ENCODE results near the gene CHRNA4. TPM values are rescaled to one million over a fixed set of nuclear protein-coding genes. Genes with fewer than 3 reads are reported as not detected.
"Not testable (repeated sequence)": the region's sequence is repeated elsewhere in the genome, so short reads cannot be mapped to it uniquely, and the experiment has no call there.

The CHRNA4 gene
- total RNA-seq, 1 experiment from 2014 or later: 0.37 TPM

DNA sequence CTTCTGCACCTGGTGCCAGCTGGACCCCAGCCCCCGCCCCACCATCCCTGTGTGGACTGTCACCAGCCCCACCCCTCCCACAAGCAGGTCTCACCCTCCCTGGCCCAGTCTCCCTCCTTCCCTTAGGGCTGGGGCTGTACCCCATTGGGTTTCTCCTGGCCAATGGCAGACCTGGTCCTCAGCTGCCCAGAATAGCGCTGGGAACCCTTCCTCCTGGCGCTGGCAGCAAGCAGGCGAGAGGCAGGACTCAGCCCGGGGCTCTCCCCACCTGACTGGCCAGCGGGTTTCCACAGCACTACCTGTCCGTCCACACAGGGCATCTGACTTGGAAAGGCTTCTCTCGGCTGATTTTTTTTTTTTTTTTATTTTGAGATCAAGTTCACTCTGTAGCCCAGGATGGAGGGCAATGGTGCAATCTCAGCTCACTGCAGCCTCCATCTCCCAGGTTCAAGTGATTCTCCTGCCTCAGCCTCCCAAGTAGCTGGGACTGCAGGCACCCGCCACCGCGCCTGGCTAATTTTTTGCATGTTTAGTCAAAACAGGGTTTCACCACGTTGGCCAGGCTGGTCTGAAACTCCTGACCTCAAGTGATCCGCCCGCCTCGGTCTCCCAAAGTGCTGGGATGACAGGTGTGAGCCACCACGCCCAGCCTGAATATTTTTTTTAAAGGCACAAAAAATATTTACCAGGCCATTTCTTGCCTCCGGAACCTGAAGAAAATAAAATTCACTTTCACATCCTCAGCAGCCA is 21.6 kb upstream of the CHRNA4 start:
- in situ Hi-C loops (cut with HindIII; ENCODE audit: low sequenced_read_pairs): loop anchor here (25.0 kb wide), 1 partner anchor 95 kb away; the partner anchor contains the start of gene COL20A1
- DNase-seq (ENCODE audit: low spot score): peak; percentile 55

- in situ Hi-C loops (cut with HindIII; ENCODE audit: low sequenced_read_pairs): loop anchor here (25.0 kb wide), 1 partner anchor 95 kb away; the partner anchor contains the start of gene COL20A1
- DNase-seq (ENCODE audit: low spot score): peak; percentile 40
Observed at GRCh38 chr20:63381781-63382431, 20.8 kb upstream of the CHRNA4 start.

DNA sequence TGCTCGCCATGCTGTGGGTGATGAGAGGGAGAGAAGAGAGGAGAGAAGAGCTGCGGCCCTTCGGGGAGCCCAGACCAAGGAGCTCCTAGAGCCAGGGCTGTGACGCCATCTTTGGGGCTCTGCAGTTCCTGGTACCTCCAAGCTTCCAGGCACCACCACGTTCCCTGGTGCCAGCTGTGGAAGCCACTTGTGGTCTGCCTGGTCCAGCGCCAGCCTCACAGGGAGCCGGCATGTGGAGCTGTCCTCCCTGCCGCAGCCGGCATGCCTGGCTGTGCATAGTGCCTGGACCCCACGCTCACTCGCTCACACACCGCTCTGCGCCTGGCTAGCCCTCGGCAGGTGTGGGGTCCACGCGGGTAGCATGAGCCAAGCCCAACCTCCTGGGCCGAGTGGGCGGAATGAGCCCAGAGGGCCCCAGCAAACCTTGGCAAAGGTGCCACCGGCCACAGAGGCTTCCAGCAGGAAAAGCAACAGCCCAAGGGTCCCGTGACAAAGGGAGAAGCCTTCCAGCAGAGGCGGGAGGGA is 19.3 kb upstream of the CHRNA4 start:
- in situ Hi-C loops (cut with HindIII; ENCODE audit: low sequenced_read_pairs): loop anchor here (25.0 kb wide), 1 partner anchor 93 kb away; the partner anchor contains the start of gene COL20A1

GRCh38 chr20:63379872-63380271 is 18.7 kb upstream of the CHRNA4 start:
- not testable (repeated sequence) for DNase-seq (ENCODE audit: low spot score)
- in situ Hi-C loops (cut with HindIII; ENCODE audit: low sequenced_read_pairs): loop anchor here (25.0 kb wide), 1 partner anchor 93 kb away; the partner anchor contains the start of gene COL20A1

More for the DNA sequence above, 19.3 kb upstream of the CHRNA4 start:
- no peak for DNase-seq (ENCODE audit: low spot score)

- in situ Hi-C loops (cut with HindIII; ENCODE audit: low sequenced_read_pairs): loop anchor here (25.0 kb wide), 1 partner anchor 92 kb away; the partner anchor contains the start of gene COL20A1
Observed at GRCh38 chr20:63379296-63379695, 18.1 kb upstream of the CHRNA4 start.

GRCh38 chr20:63378626-63379025 is 17.5 kb upstream of the CHRNA4 start:
- in situ Hi-C loops (cut with HindIII; ENCODE audit: low sequenced_read_pairs): loop anchor here (25.0 kb wide), 1 partner anchor 91 kb away; the partner anchor contains the start of gene COL20A1
- no peak for DNase-seq (ENCODE audit: low spot score)

More at GRCh38 chr20:63379296-63379695, 18.1 kb upstream of the CHRNA4 start:
- no peak for DNase-seq (ENCODE audit: low spot score)

- DNase-seq (ENCODE audit: low spot score): no peak
- in situ Hi-C loops (cut with HindIII; ENCODE audit: low sequenced_read_pairs): loop anchor here (25.0 kb wide), 1 partner anchor 91 kb away; the partner anchor contains the start of gene COL20A1
Observed at GRCh38 chr20:63377951-63378381, 16.8 kb upstream of the CHRNA4 start.

DNA sequence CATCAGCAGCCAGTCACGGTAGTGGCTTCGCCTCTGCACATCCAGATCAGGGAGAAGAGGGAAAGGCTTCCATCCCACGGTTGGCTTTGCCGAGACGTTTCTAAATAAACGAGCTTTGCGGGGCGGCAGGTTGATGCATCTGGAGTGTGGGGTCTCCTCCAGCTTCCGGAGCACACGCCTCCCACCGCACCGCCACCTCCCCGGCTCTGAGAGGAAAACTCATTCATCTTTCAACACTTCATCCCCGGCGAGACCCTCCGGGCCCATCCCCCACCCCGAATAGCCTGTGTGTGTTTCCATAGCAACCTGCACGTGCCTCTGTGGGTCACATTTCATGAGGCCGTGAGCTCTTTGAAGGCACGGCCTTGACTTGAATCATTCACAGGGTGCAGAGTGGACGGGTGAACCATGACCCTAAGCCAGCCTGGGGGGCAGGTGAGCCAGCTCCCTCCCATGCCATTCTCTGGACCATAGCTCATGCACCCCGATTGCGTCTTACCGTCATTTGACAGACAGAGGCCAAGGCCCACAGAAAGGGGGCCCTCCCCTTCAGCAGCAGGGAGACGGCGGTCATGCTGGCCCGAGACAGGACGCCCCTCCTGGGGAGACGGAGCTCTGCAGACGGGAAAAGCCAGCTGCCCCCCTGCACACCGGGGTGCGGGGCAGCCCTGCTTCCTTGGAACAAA is 16.2 kb upstream of the CHRNA4 start:
- DNase-seq (ENCODE audit: low spot score): no peak
- in situ Hi-C loops (cut with HindIII; ENCODE audit: low sequenced_read_pairs): loop anchor here (25.0 kb wide), 1 partner anchor 90 kb away; the partner anchor contains the start of gene COL20A1

DNA sequence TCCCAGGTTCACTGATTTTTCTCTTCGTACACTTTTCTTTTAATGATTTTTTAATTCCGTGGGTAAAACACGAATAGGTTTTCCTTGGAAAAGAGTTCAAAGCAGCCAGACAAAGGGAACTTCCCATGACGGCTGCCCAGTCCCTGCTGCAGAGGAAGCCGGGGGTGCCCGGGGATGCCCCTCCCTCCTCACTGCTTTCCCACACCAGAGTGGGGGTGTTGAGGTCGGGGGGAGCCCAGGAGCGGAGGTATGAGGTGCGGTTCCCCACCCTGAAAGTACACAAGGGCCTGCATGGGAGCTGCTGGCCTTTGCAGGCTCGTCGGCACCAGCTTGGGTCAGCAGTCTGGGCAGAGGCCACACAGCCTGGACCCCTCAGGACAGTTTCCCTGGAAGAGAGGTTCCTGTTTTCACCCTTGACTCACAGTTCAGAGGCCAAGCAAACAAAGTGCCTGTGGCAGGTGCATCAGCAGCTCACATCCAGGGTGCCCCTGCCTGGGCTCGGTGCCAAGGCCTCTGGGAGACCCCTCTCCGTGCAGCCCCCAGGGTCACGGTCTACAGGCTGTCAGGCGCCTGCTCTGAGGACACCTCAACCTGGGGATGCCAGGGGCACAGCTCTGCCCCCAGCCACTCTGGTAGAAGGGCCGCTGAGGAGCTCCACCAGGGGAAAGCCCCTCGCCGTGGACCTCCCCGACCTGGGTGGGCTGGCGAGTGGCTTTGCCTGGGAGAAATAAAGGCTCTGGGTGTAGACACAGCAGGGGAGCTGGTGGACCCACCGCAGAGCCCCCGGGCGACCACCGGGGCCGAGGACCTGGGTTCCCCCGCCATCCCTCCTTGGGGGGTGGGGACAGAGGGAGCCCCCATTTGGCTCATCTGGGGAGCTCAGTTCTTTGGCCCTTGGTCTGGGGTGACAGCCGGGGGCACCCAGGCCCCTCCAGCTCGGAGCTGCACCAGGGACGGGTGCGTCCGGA is 15.4 kb upstream of the CHRNA4 start:
- no peak for DNase-seq (ENCODE audit: low spot score)
- in situ Hi-C loops (cut with HindIII; ENCODE audit: low sequenced_read_pairs): loop anchor here (25.0 kb wide), 1 partner anchor 89 kb away; the partner anchor contains the start of gene COL20A1

DNA sequence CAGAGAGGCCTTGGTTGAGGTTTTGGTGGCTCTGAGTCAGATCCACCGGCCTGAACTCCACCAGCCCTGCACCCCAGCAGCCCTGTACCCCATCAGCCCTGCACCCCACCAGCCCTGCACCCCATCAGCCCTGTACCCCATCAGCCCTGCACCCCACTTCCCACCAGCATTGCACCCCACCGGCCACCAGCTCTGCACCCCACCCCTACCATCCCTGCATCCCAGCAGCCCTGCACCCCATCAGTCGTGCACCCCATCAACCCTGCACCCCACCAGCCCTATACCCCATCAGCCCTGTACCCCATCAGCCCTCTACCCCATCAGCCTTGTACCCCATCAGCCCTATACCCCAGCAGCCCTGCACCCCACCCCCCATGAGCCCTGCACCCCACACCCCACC is 14.3 kb upstream of the CHRNA4 start:
- no peak for DNase-seq (ENCODE audit: low spot score)
- in situ Hi-C loops (cut with HindIII; ENCODE audit: low sequenced_read_pairs): loop anchor here (25.0 kb wide), 1 partner anchor 88 kb away; the partner anchor contains the start of gene COL20A1

DNA sequence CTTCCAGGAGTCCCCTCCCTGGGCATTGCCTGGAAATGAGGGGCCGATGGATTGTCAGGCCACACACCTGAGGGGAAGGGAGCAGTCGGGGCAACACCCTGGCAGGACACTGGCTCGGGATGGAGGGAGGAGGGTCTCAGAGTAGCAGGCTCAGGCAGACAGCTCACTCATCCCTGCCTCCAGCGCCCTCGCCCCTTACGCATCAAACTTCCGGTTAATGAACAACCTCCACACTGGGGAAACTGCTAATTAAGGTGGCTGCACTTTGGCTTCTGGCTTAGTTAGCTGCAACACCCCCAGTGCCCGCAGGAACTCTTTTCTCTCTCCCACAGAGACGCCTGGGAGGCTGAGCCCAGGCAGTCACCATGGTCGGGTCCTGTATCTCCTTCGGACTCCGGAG is 13.4 kb upstream of the CHRNA4 start:
- DNase-seq (ENCODE audit: low spot score): no peak
- in situ Hi-C loops (cut with HindIII; ENCODE audit: low sequenced_read_pairs): no loop called here

GRCh38 chr20:63373996-63374395 is 12.8 kb upstream of the CHRNA4 start:
- no peak for DNase-seq (ENCODE audit: low spot score)
- in situ Hi-C loops (cut with HindIII; ENCODE audit: low sequenced_read_pairs): no loop called here

DNA sequence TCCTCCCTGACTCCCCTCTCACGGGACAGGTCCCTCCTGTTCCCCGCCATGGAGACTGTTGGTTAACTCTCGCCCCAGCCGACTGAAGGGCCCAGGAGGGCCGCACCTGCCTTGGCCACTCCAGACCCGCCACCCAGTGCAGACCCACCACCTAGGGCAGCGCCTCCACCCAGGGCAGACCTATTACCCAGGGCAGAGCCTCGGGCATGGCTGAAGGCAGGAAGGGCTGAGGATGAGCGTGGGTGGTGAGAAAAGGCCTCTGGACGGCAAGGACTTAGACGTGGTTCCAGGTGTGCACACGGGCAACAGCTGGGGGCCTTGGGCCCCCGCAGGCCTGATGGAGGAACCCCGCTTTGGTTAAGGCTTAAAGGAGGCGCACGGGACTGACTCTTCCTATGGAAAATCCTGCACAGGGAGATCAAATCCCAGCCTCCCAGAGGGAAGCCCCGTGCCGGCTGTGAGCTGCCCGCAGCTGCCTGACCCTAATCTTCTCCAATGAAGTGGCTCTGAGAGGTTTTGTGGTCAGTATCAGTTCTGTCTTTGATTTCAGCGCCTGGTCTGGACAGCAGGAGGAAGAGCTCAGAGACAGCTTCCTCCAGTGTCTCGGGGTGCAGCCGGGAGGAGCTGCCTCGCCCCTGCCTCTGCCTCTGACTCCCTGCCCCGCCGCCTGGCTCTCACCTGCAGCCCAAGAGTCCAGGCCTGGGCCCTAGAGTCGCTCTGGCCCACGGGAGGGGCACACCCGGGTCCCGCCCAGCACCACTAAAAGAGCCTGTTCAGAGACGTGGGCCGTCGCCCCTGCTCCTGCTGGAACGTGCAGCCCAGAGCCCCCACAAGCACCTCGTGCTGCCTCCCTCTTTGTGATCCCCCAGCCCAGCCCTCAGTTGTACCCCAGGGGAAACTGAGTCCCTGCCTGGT is 12.1 kb upstream of the CHRNA4 start:
- in situ Hi-C loops (cut with HindIII; ENCODE audit: low sequenced_read_pairs): no loop called here

GRCh38 chr20:63371291-63371865 is 10.2 kb upstream of the CHRNA4 start:
- in situ Hi-C loops (cut with HindIII; ENCODE audit: low sequenced_read_pairs): no loop called here
- DNase-seq (ENCODE audit: low spot score): no peak

More for the DNA sequence above, 12.1 kb upstream of the CHRNA4 start:
- DNase-seq (ENCODE audit: low spot score): no peak

GRCh38 chr20:63370618-63371187 is 9.6 kb upstream of the CHRNA4 start:
- DNase-seq (ENCODE audit: low spot score): peak; percentile 69
- in situ Hi-C loops (cut with HindIII; ENCODE audit: low sequenced_read_pairs): no loop called here

Data from G401 (cell line).